GM10266 (cell line): ENCODE data around the gene LEMD1.

Experiments used
- DNase-seq: peaks from one replicate; pipeline ENCODE4 v3.0.0; 2012; ENCODE audit errors: extremely low spot score
- TF ChIP-seq, protein P1 (sequence below): IDR thresholded peaks from 2 replicates; pipeline ENCODE4 v1.5.1; 2012; ENCODE audit warnings: mild to moderate bottlenecking, low read depth; ENCODE audit not compliant: control insufficient read depth, insufficient read depth; ENCODE audit errors: missing control alignments

The LEMD1 gene

DNA sequence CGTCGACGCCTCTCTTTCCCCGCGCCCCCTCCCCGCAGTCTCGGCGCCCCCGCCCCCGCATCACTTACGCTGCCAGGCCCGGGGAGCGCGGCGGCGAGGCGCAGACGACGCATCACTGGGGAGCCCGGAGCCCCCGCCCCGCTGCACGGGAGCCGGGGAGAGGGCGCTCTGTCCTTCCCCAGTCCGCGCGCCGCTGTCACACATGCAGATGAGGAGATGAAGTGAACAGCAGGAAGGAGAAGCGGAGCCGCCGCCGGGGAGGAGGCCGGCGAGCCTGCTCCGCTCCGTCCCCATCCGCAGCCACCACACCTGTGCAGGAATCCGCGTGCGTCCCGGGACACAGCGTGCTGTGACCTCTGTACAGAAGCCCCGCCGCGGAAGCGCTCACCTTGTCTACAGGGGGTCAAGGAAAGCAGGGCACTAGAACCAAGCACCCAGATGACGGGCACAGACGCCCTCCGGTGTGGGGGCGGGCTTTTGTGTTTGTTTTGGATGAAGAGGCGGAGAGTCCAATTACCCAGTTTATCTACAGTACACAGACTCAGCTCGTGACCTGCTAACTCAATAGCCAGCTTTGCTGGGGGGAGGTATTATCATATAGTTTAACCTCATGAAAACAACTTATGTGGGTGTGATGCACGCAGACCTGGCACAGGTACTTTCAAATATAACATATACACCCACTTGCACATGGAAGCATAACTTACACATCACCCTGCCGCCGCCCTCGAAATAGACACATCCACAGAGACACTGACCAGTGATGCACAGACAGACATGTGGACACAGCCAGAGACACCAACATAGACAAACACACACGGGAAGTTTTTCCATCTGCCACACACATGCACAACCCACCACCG, 77.6 kb downstream of the LEMD1 start:
- DNase-seq: no peak
- TF ChIP-seq, protein P1, sequence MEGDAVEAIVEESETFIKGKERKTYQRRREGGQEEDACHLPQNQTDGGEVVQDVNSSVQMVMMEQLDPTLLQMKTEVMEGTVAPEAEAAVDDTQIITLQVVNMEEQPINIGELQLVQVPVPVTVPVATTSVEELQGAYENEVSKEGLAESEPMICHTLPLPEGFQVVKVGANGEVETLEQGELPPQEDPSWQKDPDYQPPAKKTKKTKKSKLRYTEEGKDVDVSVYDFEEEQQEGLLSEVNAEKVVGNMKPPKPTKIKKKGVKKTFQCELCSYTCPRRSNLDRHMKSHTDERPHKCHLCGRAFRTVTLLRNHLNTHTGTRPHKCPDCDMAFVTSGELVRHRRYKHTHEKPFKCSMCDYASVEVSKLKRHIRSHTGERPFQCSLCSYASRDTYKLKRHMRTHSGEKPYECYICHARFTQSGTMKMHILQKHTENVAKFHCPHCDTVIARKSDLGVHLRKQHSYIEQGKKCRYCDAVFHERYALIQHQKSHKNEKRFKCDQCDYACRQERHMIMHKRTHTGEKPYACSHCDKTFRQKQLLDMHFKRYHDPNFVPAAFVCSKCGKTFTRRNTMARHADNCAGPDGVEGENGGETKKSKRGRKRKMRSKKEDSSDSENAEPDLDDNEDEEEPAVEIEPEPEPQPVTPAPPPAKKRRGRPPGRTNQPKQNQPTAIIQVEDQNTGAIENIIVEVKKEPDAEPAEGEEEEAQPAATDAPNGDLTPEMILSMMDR: no peak

- no peak for DNase-seq
- TF ChIP-seq, protein P1: no peak
Measured at GRCh38 chr1:205343431-205344065, 78.3 kb downstream of the LEMD1 start.

DNA sequence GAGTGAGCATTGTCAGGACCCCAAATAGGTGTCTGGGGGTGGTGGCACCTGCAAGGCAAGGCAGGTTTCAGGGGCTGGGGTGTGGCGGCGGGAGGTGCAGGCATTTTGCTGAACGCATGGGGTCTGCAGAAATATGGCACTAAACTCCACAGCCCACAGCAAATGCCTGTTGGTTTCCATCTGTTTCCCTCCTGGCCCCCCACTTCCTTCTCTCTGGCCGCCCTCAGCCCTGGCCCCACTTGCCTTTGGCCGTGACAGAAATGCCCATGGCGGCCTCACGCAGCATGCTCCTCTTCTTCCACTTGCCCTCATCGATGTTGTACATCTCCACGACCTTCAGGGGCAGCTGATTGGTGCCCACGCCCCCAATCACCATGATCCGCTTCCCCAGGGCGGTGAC, 78.9 kb downstream of the LEMD1 start:
- TF ChIP-seq, protein P1: no peak

DNA sequence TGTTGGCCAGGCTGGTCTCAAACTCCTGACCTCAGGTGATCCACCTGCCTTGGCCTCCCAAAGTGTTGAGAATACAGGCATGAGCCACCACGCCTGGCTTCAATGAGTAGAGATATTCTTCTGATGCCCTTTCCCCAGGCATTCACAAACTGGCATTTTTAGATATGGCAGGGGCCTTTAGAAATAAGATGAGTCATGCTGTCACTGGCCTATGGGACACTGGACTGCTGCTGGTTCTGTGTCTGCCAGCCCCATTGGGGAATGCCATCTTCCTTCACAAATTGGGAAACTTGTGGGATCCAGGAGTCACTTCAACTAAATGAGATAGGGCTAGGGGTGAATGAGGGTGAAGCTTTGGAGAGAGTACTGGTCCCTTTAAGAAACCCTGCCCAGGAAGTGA, 81.2 kb downstream of the LEMD1 start:
- TF ChIP-seq, protein P1: no peak
- DNase-seq: no peak

More for the DNA sequence above, 78.9 kb downstream of the LEMD1 start:
- no peak for DNase-seq

DNA sequence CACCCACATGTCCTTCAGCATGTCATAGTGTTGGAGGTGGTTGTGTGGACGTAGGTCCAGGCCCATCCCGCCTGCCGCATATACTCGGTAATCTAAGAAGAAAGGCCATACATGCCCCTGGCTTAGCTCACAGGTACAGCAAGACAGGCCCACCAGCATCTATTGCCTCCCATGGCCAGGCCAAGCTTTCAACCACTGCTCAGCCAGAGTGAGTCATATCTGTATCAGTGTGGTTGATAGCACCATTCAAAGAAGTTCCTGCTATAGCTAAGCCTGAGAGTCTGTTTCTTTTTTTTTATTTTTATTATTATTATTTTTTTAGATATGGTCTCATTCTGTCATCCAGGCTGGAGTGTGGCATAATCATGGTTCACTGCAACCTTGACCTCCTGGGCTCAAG, 82.1 kb downstream of the LEMD1 start:
- peak; percentile 70 for DNase-seq
- TF ChIP-seq, protein P1: no peak

DNA sequence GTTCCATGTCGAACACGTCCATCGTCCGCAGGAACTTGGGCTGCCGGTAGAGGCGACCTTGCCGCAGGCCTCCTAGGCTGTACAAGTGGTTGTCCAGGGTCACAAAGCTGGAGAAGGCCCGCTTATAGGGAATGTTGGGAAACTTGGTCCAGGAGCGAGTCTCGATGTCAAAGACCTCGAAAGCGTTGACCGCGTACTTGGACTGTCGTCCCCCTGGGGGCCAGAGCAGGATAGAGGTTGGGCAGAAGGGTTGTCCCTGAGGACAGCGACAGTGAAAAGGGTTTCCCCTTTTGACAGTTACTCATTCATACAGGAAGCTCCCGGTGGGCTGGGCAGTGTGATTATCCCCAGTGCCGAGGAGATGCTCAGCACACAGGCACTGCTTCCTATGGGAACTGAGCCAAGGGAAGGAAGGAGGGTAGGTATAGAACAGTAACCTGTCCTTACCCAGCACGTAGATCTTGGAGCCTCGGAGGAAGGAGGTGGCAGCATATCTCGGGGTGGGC, 82.6 kb downstream of the LEMD1 start:
- DNase-seq: no peak
- TF ChIP-seq, protein P1: no peak

- TF ChIP-seq, protein P1: no peak
- DNase-seq: no peak
Measured at GRCh38 chr1:205338011-205338410, 83.8 kb downstream of the LEMD1 start.
